ENCODE results near the gene LY6G6F.

The LY6G6F gene

GRCh38 chr6:31749301-31750036, 42.8 kb downstream of the LY6G6F start:
- Histone ChIP-seq H3K4me1 (no peaks in the 10 kb centered on the region), H3K9me3 (no peaks in the 10 kb centered on the region), H3K27me3 (no peaks in the 10 kb centered on the region), H3K4me3 (ENCODE audit: low read depth, low read length) (no peak overlapping the region), H3K36me3 (no peaks in the 10 kb centered on the region; the same call in 1 of the 2 replicates)
- no peak for DNase-seq
- TF ChIP-seq CTCF (IDR thresholded peaks at IDR 0.05; ENCODE audit: low read depth, low read length): no peak

GRCh38 chr6:31750411-31751022, 43.9 kb downstream of the LY6G6F start:
- H3K9me3 ChIP-seq: no peaks in the 10 kb centered on the region
- no peak overlapping the region for H3K4me3 ChIP-seq (ENCODE audit: low read depth, low read length)
- no peaks in the 10 kb centered on the region for H3K4me1 ChIP-seq
- H3K36me3 ChIP-seq: no peaks in the 10 kb centered on the region; the same call in 1 of the 2 replicates
- DNase-seq: no peak
- no peak for TF ChIP-seq CTCF (IDR thresholded peaks at IDR 0.05; ENCODE audit: low read depth, low read length)
- no peaks in the 10 kb centered on the region for H3K27me3 ChIP-seq

GRCh38 chr6:31752739-31753319, 46.2 kb downstream of the LY6G6F start:
- Histone ChIP-seq H3K27me3 (no peaks in the 10 kb centered on the region), H3K4me1 (no peaks in the 10 kb centered on the region), H3K4me3 (ENCODE audit: low read depth, low read length) (no peak overlapping the region), H3K36me3 (no peaks in the 10 kb centered on the region), H3K9me3 (no peaks in the 10 kb centered on the region)
- no peak for TF ChIP-seq CTCF (IDR thresholded peaks at IDR 0.05; ENCODE audit: low read depth, low read length)
- no peak for DNase-seq

- TF ChIP-seq CTCF (IDR thresholded peaks at IDR 0.05; ENCODE audit: low read depth, low read length): no peak
- Histone ChIP-seq H3K4me1 (no peaks in the 10 kb centered on the region), H3K27me3 (no peaks in the 10 kb centered on the region), H3K9me3 (no peaks in the 10 kb centered on the region), H3K36me3 (no peaks in the 10 kb centered on the region), H3K4me3 (ENCODE audit: low read depth, low read length) (no peak overlapping the region)
- DNase-seq: no peak
These were observed 51.6 kb downstream of the LY6G6F start for GRCh38 chr6:31758281-31758680.

All from BE2C (cell line).